K562 (cell line): ENCODE data around the gene KMO. TPM values are rescaled to one million over a fixed set of nuclear protein-coding genes. Genes with fewer than 3 reads are reported as not detected.

ENCODE experiments used
- ATAC-seq: fragments of 200-7000 bp; cut with Tn5 transposase; 3 replicates; pipeline ENCODE4 v1.9.1; 2020; ENCODE audit warnings: moderate library complexity
- BruUV-seq: library from RNA; stranded (reverse); fragments of 400-500 nt; replicated peaks from 2 replicates; lab custom pipeline; 2021; lab: Mats Ljungman, UMichigan
- CTCF ChIA-PET: fragments of 300-600 bp; formaldehyde crosslinking; extraction: SDS; loops from one replicate; lab custom pipeline; 2021; ENCODE audit warnings: low intra/inter-chr PET ratio; lab: Yijun Ruan, JAX
- POLR2A ChIA-PET: fragments of 300-600, 350-650 bp; sonication (Branson Sonifier 250); formaldehyde crosslinking; extraction: SDS; loops from one replicate; lab custom pipeline; 2021; ENCODE audit warnings: antibody characterized with exemption, inconsistent platforms; lab: Yijun Ruan, JAX
- DNase-seq, 4 experiments: peaks; one replicate each; pipeline versions ENCODE4 v3.0.0 to v3.0.0-alpha.2; 2011 to 2018; ENCODE audit warnings: low spot score in 3 of 4, mixed read lengths in 3 of 4; ENCODE audit errors: extremely low read depth in 1 of 4
- FAIRE-seq: peaks from 2 replicates; lab custom pipeline; 2011; peaks lifted over from hg19 to GRCh38; lab: Jason Lieb, UNC
- H2AFZ ChIP-seq: 2 replicates; pipeline ENCODE4 v1.6.0; 2011; ENCODE audit warnings: low read depth, low read length, control low read depth, inconsistent platforms
- H3K27ac ChIP-seq: fragments of 200-600 bp; 3 replicates; pipeline ENCODE4 v1.8.0; 2011; ENCODE audit warnings: low read depth, mild to moderate bottlenecking, control low read depth, inconsistent platforms, low read length, moderate library complexity, mixed read lengths; ENCODE audit errors: extremely low read depth
- H3K27me3 ChIP-seq, 2 experiments: fragments of 300-600 bp in 1 of 2; 2 replicates in 1 of 2; 3 replicates in 1 of 2; pipeline versions ENCODE4 v1.6.0 to v1.8.0; 2011; ENCODE audit warnings: inconsistent platforms in 2 of 2, low read length in 2 of 2, mild to moderate bottlenecking in 1 of 2, mixed read lengths in 1 of 2, moderate library complexity in 1 of 2; ENCODE audit not compliant: control insufficient read depth in 2 of 2, insufficient read depth in 2 of 2
- H3K36me3 ChIP-seq: fragments of 300-600 bp; 3 replicates; pipeline ENCODE4 v1.8.0; 2011; ENCODE audit warnings: mild to moderate bottlenecking, low read length, inconsistent platforms; ENCODE audit not compliant: control insufficient read depth, insufficient read depth
- H3K4me1 ChIP-seq, 2 experiments: fragments of 200-600 bp in 1 of 2; replicated peaks in 1 of 2; 2 replicates in 1 of 2; 3 replicates in 1 of 2; pipeline versions ENCODE4 v1.5.1 to v1.8.0; 2011; ENCODE audit warnings: inconsistent platforms in 2 of 2, low read length in 2 of 2, mild to moderate bottlenecking in 1 of 2, mixed read lengths in 1 of 2, moderate library complexity in 1 of 2; ENCODE audit not compliant: control insufficient read depth in 2 of 2, insufficient read depth in 2 of 2
- H3K4me2 ChIP-seq: 2 replicates; pipeline ENCODE4 v1.6.1; 2011; ENCODE audit warnings: low read length, control low read depth, inconsistent platforms, mixed read lengths; ENCODE audit not compliant: insufficient read depth
- H3K4me3 ChIP-seq: fragments of 200-600 bp; sonication (generic), shearing (Covaris generic); 2 replicates; pipeline ENCODE4 v1.5.1; 2016; ENCODE audit warnings: control low read depth, inconsistent platforms
- H3K79me2 ChIP-seq: fragments of 200-600 bp; 3 replicates; pipeline ENCODE4 v1.8.0; 2011; ENCODE audit warnings: low read length, inconsistent platforms; ENCODE audit not compliant: control insufficient read depth, insufficient read depth
- H3K9ac ChIP-seq, 2 experiments: 2 replicates each; pipeline versions ENCODE4 v1.6.0 to v1.6.1; 2011; ENCODE audit warnings: low read depth in 2 of 2, low read length in 2 of 2, control low read depth in 1 of 2, inconsistent platforms in 1 of 2, mild to moderate bottlenecking in 1 of 2, mixed read lengths in 1 of 2; ENCODE audit not compliant: insufficient read depth in 1 of 2
- H3K9me1 ChIP-seq: one replicate; pipeline ENCODE4 v1.6.0; 2011; ENCODE audit warnings: inconsistent platforms, mild to moderate bottlenecking, low read length, moderate library complexity; ENCODE audit not compliant: control insufficient read depth, insufficient read depth
- H3K9me3 ChIP-seq: replicated peaks from 2 replicates; pipeline ENCODE4 v1.5.1; 2011; ENCODE audit warnings: low read depth, low read length, inconsistent platforms; ENCODE audit not compliant: control insufficient read depth, insufficient read depth
- H4K20me1 ChIP-seq: replicated peaks from 2 replicates; pipeline ENCODE4 v1.6.1; 2011; ENCODE audit warnings: low read length, inconsistent platforms, mixed read lengths; ENCODE audit not compliant: control insufficient read depth, insufficient read depth
- ATF2 ChIP-seq: sonication (generic); formaldehyde crosslinking; IDR thresholded peaks from 2 replicates; pipeline ENCODE4 v1.8.1; 2022; ENCODE audit warnings: missing genetic modification reagents
- BACH1 ChIP-seq: fragments of 200-800 bp; sonication (Bioruptor generic); IDR thresholded peaks from 2 replicates; pipeline ENCODE4 v1.6.1; 2016; ENCODE audit warnings: missing genetic modification characterization, missing compliant biosample characterization
- C11orf30 ChIP-seq: fragments of 450-650 bp; IDR thresholded peaks from 2 replicates; pipeline ENCODE4 v1.6.1; 2016; ENCODE audit warnings: low read depth, mild to moderate bottlenecking
- CAMTA2 ChIP-seq: fragments of 250-450 bp; sonication (Bioruptor Pico); conservative IDR thresholded peaks from 2 replicates; pipeline ENCODE4 v1.5.1; 2022
- CCAR2 ChIP-seq: fragments of 200-400 bp; formaldehyde crosslinking; IDR thresholded peaks from 2 replicates; pipeline ENCODE4 v1.6.1; 2017; ENCODE audit warnings: mild to moderate bottlenecking, low read depth, low read length
- CHD4 ChIP-seq: fragments of 200-600 bp; sonication (generic); IDR thresholded peaks from 3 replicates; pipeline ENCODE4 v1.6.1; 2012; ENCODE audit warnings: low read depth, mild to moderate bottlenecking, mixed read lengths, low read length, inconsistent platforms; ENCODE audit not compliant: insufficient read depth, insufficient replicate concordance, poor library complexity, severe bottlenecking
- MNT ChIP-seq, 2 experiments: fragments of 450-650 bp; conservative IDR thresholded peaks; 2 replicates each; pipeline ENCODE4 v1.6.1; 2017; ENCODE audit warnings: mild to moderate bottlenecking in 2 of 2, moderate library complexity in 2 of 2
- NFYB ChIP-seq: IDR thresholded peaks from 2 replicates; pipeline ENCODE4 v1.6.1; 2011; ENCODE audit warnings: mild to moderate bottlenecking, moderate library complexity; ENCODE audit not compliant: insufficient read length; ENCODE audit errors: extremely low read depth
- SRSF7 ChIP-seq: fragments of 200-400 bp; formaldehyde crosslinking; optimal IDR thresholded peaks from 2 replicates; pipeline ENCODE3; 2017; ENCODE audit warnings: mild to moderate bottlenecking, low read depth, low read length
- U2AF1 ChIP-seq: fragments of 200-400 bp; formaldehyde crosslinking; optimal IDR thresholded peaks from 2 replicates; pipeline ENCODE3; 2017; ENCODE audit warnings: mild to moderate bottlenecking, low read depth, low read length, moderate library complexity
- ZFP1 ChIP-seq: fragments of 450-650 bp; formaldehyde crosslinking; IDR thresholded peaks from 2 replicates; pipeline ENCODE4 v1.4.0; 2020; ENCODE audit warnings: mild to moderate bottlenecking, mixed read lengths
- ZNF121 ChIP-seq: sonication (generic); formaldehyde crosslinking; conservative IDR thresholded peaks from 2 replicates; pipeline ENCODE4 v1.8.0; 2022; ENCODE audit warnings: missing genetic modification reagents
- WGBS: fragments of 100-300 bp; shearing (Covaris generic); methylation state at CpG from one replicate; pipeline ENCODE4 v1.1.6; 2016; ENCODE audit warnings: low coverage, mixed read lengths; ENCODE audit not compliant: insufficient coverage; ENCODE audit errors: missing lambda C conversion rate; 5-methylcytosine and 5-hydroxymethylcytosine counted together
- in situ Hi-C: fragments of 300-500 bp; cut with MboI; formaldehyde crosslinking; loops from 4 replicates; pipeline ENCODE4 v1.15.0; 2018; ENCODE audit warnings: inconsistent platforms, mixed read lengths
- intact Hi-C: fragments of 100-400 bp; cut with micrococcal nuclease; formaldehyde crosslinking; loops from 2 replicates; pipeline ENCODE4 v1.14.2; 2022
- polyA plus RNA-seq, 8 experiments: library from polyadenylated mRNA; depleted of rRNA in 4 of 8; stranded (reverse) in 5 of 8; unstranded in 3 of 8; fragments of >200 nt; fragmentation: Nextera tagmentation in 2 of 8; fragmentation: Illumina TruSeq in 1 of 8; extraction: Ambion mirVana in 2 of 8; extraction: Trizol in 1 of 8; gene quantifications; 2 replicates each; pipeline versions ENCODE4 v1.2.1 to v1.2.3, GENCODE V29; 2011 to 2014; ENCODE audit warnings: inconsistent platforms in 1 of 8, missing spikeins in 1 of 8
- total RNA-seq, 7 experiments: library from RNA; depleted of rRNA in 6 of 7; stranded (reverse); fragments of >200 nt in 6 of 7; fragmentation: Illumina TruSeq in 2 of 7; extraction: Trizol in 2 of 7; gene quantifications; 2 replicates each; pipeline versions ENCODE4 v1.2.1 to v1.2.3, GENCODE V29; 2011 to 2021; ENCODE audit warnings: low replicate concordance in 1 of 7

KMO gene
- total and polyA plus RNA-seq, 9 of the 15 experiments (the other 6 are each of a cell fraction or from before 2014, with no cell fraction given) = 0.01 to 0.11 (median 0.01) TPM; not detected in 6

GRCh38 chr1:241644259-241644658, 112.1 kb downstream of the KMO start:
- Histone ChIP-seq H3K4me2 (no peak overlapping the region), H3K79me2 (peaks cover 8% of the 10 kb centered on the region), H3K9me1 (no peaks in the 10 kb centered on the region), H3K9ac (no peak overlapping the region), H2AFZ (no peak overlapping the region), H4K20me1 (no peaks in the 10 kb centered on the region), H3K36me3 (no peaks in the 10 kb centered on the region), H3K27ac (no peak overlapping the region), H3K4me3 (no peak overlapping the region), H3K9me3 (peaks cover 22% of the 10 kb centered on the region), H3K27me3 (no peaks in the 10 kb centered on the region), H3K4me1 (peaks cover 6 to 7% of the 10 kb centered on the region in 2 experiments)
- BruUV-seq = no TSS peak
- intact Hi-C loops = no loop called here
- ChIA-PET CTCF (no interaction called here), POLR2A (interaction anchor here (0.6 to 1.5 kb wide), 3 partner anchors 10 to 1853 kb away, joined by 3 to 4 read pairs (median 4); no protein-coding TSS in a partner anchor)
- TF ChIP-seq MNT (conservative IDR thresholded peaks at IDR 0.05) = no peak
- no peak for TF ChIP-seq C11orf30
- TF ChIP-seq ZNF121 (CRISPR knock-in tag) = peak; percentile 68
- TF ChIP-seq CAMTA2 = no peak
- in situ Hi-C loops = no loop called here
- DNase-seq (no peak), ATAC-seq (no peak), FAIRE-seq (no peak)
- WGBS = 85% methylated on average over 2 of the region's 2 CpGs

- Histone ChIP-seq H2AFZ (0 out of 2 replicates have a peak overlapping the region, but pooled peaks have one; percentile 5), H4K20me1 (no peaks in the 10 kb centered on the region), H3K36me3 (no peaks in the 10 kb centered on the region), H3K4me2 (no peak overlapping the region), H3K4me3 (no peak overlapping the region), H3K27me3 (no peaks in the 10 kb centered on the region), H3K27ac (no peak overlapping the region), H3K9ac (no peak overlapping the region), H3K4me1 (peaks cover 4 to 6% of the 10 kb centered on the region in 2 experiments), H3K9me3 (peaks cover 22% of the 10 kb centered on the region), H3K9me1 (no peaks in the 10 kb centered on the region), H3K79me2 (no peaks in the 10 kb centered on the region)
- no peak for FAIRE-seq
- ChIA-PET POLR2A (interaction anchor here (0.6 to 1.5 kb wide), 4 partner anchors 9 to 1852 kb away, joined by 3 to 4 read pairs (median 3); no protein-coding TSS in a partner anchor), CTCF (no interaction called here)
- intact Hi-C loops (no loop called here), in situ Hi-C loops (no loop called here)
- no TSS peak for BruUV-seq
- no peak for ATAC-seq
- DNase-seq = no peak
- 70% methylated on average over 4 of the region's 4 CpGs for WGBS
- TF ChIP-seq ZFP1 (CRISPR knock-in tag) (no peak), NFYB (no peak), BACH1 (tag) (no peak), CHD4 (no peak), SRSF7 (no peak), C11orf30 (no peak), CCAR2 (no peak), U2AF1 (no peak), ATF2 (CRISPR knock-in tag) (no peak)
Measured at GRCh38 chr1:241645199-241645598, 113.0 kb downstream of the KMO start.
